GM21447 (cell line): Measurements from ENCODE around the gene NPEPPS.
"Not testable (repeated sequence)": the region's sequence is repeated elsewhere in the genome, so short reads cannot be mapped to it uniquely, and the experiment has no call there.

Source experiments
- ATAC-seq: cut with Tn5 transposase; IDR thresholded peaks from one replicate; pipeline ENCODE4 v1.9.1; 2021; ENCODE audit not compliant: unreplicated experiment

Gene NPEPPS

DNA sequence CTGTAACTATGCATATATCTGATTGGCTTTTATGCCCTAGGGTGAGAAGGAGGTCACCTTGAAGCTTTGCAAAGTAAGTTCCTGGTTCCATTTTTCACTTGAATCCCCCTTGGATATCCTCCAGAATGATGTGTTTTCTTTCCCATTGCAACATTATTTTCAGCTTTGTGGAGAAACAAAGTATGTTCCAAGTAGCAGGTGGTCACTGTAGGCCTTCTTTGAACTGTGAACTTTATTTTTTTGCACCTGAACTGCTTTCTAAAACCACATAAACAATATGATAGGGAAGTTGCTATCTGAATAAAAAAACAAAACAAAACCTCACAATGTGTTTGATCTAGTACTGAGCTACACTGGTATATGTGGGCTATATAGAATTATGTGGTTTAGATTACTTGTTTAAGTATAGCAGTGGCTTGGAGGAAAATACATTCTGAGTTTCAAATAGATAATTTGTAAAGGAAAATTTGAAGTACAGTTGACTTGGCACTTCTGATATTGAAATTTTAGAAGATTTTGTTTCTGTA, 29.7 kb downstream of the NPEPPS start:
- not testable (repeated sequence) for ATAC-seq

DNA sequence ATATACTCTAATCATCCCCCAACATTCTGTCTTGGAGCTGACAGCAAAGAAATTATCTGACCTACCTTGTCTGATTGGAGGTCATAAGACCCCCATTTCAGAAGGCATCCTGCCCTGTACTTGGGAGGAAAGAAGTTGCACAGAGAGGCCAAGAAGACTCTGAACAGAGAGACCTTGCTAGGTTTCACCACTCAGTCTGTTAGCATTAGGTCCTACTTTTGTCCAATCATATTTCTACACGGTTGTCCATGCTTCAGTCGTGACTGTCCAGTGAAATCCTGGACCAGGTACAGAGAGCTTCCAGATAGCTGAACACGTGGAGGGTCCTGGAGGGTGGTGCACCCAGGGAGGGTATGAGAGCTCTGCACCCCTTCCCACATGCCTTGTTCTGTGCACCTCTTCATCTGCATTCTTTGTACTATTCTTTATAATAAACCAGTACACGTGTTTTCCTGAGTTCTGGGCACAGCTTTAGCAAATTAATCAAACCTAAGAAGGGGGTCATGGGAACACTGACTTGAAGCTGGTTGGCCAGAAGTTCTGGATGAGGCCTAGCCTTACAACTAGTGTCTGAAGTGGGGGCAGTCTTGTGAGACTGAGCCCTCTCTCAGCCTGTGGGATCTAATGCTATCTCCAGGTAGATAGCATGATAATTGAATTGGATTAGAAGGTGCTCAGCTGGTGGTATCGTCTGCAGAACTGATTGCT, 30.9 kb downstream of the NPEPPS start:
- ATAC-seq: not testable (repeated sequence)

DNA sequence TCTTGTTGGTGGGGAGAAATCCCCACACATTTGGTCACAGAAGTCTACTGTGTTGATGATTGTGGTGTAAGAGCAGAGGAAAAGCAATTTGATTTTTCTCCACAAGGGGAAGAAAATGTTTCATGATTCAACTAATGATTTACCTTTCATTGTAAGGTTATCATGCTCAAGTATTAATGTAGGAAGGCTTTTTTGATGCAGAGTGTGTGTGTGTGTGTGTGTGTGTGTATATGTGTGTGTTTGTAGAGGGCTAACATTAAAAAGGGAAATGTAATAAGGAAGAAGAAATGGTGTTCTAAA, 31.4 kb downstream of the NPEPPS start:
- not testable (repeated sequence) for ATAC-seq

DNA sequence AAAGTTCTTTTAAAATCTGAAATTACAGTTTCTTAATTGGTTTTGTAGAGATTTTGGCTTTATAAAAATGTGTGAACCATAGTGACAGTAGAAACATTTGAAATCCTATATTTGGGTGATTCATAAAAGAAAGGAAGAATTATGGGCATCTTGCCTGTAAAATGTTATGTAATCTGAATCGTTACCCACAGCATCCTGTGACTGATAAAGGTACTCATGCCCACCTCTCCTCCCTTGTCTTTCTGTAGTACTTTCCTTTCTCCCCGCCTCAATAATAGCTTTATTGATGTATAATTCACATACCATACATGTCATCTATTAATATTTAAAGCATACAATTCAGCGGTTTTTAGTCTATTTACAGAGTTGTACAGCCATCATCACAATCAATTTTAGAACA, 36.4 kb downstream of the NPEPPS start:
- not testable (repeated sequence) for ATAC-seq

DNA sequence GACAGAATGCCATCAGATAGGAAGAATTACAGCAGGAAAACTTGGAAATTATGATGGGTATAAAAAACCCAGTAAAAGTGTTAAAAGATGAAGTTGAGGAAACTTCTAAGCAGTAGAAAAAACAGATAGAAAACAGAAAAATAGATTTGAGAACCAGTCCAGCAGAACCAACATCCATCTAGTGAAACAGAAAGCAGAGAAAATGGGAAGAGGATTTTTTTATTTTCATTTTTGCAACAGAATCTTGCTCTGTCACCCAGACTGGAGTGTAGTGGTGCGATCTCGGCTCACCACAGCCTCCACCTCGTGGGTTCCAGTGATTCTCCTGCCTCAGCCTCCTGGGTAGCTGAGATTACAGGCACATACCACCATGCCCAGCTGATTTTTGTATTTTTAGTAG, 41.7 kb downstream of the NPEPPS start:
- not testable (repeated sequence) for ATAC-seq

DNA sequence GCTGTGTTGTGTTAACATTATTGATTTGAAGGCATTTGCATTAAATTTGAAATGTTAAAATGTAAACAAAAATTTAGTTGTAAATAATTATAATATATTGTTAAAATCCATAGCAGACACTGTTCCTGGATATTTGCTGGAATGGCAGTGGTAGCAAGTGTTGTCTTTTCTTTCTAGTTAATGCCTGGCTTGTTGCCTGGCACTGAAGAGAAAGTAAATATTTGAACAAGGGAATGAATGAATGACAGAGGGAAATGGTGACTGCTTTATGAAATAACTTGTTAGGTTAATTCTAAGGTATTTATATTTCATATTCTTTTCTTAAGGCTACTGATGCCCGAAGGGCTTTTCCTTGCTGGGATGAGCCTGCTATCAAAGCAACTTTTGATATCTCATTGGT, 51.5 kb downstream of the NPEPPS start:
- not testable (repeated sequence) for ATAC-seq

DNA sequence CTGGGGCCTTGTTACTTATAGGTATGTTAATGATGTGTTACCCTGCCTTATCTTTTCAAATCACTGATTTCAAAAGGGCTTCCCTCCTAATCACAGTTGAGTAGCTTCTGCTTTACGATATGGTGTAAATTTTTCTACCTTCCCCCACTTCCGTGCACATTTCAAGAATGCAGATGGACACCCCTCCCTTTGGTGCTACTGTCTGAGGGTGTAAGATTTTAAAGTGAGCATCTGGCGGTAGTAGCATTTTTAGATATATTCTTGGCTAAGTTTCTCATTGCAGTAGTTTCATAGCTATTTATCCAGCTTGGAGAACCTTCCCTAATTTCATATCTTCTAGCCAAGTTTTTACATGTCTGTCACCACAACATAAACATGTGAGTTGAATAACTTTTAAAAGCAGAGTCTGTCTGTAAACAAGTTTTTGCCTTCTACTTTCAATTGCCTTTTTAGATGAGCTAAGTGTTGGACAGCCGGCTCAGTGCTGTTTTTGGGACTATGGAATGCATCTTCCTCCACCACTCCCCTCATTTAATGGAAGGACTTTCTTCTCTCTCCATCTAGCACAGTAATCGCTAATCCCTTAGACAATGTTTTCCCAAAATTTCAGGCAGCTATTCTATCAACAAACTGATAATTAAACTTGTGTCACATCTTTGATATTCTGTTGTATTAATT, 55.6 kb downstream of the NPEPPS start:
- ATAC-seq: not testable (repeated sequence)

DNA sequence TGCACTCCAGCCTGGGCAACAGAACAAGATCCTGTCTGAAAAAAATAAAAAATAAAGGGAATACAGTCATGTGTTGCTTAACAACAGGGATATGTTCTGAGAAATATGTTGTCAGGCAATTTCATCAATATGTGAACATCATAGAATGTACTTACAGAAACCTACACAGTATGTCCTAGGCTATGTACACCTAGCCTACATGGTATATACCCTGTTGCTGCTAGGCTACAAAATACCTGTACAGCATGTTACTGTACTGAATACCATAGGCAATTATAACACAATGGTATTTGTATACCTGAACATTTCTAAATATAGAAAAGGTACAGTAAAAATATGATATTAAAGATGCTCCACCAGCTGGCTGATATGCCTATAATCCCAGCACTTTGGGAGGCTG, 62.6 kb downstream of the NPEPPS start:
- not testable (repeated sequence) for ATAC-seq

DNA sequence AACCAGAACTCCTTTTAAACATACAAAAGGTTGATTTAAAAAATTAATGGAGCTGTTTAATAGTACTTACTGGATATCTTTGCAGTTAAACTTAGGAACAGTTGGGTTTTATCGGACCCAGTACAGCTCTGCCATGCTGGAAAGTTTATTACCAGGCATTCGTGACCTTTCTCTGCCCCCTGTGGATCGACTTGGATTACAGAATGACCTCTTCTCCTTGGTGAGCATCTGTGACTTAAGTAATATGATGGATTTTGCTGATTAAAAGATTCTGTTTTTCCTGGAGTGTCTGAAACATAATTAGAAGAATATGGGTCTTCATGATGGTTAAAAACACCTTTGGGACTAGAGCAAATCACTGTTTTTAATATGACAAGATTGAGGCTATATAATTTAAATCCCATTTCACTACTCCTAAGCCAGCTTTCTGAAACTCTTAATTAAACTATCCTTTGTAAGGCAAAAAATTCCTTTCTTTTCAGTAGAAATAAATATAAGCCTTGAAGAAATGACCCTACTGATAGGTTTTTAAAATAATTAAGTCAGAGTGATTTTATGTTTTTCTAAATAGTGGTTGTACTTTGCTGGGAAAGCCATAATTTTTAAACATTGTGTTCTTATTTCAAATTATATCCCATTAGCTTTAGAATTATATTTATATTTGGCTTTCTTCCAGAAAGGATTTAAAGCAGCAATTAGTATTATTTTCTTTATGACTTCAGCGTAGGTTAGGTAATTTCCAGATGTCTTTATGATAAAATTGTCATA, 73.1 kb downstream of the NPEPPS start:
- no peak for ATAC-seq

DNA sequence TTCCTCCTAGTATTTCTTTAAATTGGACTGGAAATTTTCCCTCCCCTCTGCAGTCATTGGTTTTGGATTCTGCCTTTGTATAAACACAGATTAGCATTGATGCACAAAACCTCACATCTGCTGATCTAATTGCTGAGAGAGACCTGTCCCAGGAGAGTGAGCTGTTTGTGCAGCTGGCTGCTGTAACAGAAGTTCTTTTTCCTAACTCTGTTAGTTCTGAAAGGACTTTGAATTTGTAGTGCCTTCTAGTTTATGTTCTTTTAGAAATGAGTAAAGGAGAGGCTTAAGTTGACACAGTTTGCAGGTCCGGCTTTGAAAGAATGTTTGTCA, 73.7 kb downstream of the NPEPPS start:
- no peak for ATAC-seq

DNA sequence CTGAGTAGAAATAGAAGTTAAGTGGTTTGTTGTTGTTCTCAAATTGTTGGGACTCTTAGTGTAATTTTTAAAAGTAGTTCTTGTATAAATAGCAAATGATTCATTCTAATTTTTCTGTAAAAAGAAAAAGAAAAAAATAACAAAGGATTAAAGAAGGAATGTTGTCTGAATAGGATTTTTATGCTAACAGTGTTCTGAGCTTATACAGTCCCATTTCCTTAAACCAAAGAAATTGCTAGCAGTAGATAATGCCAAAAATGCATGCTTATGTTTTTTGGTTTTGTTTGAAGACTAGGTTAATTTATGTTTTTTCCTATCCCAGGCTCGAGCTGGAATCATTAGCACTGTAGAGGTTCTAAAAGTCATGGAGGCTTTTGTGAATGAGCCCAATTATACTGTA, 74.1 kb downstream of the NPEPPS start:
- no peak for ATAC-seq

DNA sequence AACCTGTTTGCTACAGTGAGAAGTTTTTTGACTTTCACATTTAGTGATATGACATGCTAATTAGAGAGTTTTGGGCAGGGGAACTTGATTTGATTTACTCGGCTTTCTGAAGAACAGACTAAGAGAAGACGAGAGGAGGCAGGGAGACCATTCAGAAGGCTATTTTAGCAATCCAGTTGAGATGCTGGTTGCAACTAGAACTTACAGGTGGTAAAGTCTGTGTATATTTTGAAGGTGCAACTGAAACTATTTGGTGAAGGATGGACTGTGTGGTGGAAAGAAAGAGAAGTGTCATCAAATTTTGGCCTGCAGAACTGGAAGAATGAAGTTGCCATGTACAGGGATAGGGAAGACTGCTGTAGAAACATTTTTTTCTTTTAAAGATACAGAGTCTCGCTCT, 76.6 kb downstream of the NPEPPS start:
- ATAC-seq: no peak

DNA sequence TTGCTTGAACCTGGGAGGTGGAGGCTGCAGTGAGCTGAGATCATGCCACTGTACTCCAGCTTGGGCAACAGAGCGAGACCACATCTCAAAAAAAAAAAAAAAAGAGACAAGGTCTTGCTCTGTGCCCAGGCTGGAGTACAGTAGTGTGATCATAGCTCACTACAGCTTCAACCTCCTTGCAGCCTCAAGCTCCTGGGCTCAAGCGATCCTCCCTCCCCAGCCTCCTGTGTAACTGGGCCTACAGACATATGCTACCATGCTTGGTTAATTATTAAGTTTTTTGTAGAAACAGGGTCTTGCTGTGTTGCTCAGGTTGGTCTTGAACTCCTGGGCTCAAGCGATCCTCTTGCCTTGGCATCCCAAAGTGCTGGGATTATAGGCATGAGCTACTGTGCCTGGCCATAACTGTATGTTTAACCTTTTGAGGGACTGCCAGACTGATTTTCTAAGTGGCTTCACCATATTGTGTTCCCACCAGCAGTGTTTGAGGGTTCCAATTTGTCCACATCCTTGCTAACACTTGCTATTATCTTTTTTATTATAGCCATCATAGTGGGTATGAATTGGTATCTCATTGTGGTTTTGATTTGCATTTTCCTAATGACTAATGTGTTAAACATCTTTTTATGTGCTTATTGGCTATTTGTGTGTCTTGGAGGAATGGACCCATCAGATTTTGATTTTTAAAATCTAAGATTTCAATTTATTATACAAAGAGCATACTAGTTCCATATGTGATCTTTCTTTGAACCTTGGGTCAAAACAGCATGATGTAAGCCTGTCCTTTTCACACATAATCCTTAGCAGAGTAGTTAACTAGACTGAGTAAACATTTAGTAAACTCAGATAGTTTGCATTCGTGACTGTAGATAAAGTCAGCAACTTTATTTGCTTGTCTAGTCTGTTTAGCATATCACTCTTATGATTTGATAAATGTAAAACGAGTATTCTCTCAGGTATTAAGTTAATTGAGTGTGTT, 80.8 kb downstream of the NPEPPS start:
- no peak for ATAC-seq

DNA sequence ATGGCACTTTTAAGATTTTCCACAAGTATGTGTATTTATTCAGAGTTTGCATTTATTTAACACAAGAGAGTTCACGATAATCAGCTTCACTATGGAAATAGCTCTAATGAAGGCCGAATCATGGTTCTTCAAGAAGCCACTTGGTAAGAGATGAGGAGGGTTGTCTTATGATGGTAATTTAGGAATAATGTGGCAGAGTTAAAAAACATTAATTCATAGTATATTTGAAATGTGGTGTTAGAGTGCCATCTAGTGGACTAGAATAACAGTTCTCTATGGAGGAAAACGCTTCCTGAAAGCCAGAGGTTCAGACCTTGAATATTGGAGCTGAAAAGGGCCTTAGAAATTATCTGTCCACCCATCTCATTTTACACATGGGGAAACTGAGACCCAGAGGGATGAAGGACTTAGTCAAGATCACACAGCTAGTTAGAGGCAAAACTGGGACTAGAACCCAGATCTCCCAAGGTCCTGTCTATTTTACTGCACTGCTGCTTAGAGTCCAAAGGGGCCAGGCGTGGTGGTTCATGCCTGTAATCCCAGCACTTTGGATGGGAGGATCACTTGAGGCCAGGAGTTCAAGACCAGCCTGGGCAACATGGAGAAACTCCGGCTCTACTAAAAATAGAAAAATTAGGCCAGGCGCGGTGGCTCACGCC, 85.0 kb downstream of the NPEPPS start:
- ATAC-seq: no peak

DNA sequence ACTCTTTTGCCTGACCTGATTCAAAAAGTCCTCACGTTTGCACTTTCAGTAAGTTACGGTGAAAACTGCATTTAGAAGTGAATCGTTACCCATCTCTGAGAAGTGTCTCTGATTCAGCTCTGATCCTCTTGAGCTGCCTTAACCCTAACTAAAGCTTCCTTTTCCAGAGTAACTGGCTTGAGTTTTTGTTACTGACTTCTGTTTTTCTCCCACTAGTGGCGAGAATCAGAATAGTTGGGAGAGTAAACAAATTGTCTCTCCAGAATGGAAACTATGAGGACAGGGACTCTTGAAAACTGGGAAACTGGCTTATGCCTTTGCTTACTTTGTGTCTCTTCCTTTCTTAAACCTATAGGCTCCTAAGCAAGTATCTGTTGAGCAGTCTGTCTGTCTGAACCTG, 87.5 kb downstream of the NPEPPS start:
- ATAC-seq: no peak

DNA sequence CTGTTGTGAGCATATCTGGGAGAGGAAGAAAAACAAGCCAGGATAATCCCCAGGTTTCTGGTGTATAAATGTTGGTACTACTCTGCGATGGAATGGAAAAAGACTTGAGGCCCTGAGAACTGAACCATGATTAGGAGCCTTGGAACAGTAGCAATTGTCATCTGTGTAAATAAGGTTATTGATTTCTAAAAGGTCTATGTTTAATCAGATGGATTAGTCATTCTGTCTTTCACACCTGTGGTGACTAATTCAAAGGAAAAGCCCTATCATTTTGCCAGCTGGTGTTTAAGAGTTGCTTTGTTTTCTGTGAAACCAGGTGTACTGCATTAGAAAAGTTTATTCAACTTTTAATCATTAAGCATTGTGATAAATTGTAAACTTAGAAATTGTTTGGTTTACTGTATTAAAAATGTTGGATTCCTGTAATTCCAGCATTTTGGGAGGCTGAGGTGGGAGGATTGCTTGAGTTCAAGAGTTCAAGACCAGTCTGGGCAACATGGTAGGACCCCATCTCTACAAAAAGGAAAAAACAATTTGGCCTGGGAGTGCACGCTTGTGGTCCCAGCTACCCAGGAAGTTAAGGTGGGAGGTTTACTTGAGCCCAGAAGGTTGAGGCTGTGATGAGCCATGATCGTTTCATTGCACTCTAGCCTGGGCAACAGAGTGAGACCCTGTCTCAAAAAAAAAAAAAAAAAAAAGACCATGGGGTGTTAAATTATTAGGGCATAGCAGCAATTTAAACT, 89.8 kb downstream of the NPEPPS start:
- ATAC-seq: no peak

DNA sequence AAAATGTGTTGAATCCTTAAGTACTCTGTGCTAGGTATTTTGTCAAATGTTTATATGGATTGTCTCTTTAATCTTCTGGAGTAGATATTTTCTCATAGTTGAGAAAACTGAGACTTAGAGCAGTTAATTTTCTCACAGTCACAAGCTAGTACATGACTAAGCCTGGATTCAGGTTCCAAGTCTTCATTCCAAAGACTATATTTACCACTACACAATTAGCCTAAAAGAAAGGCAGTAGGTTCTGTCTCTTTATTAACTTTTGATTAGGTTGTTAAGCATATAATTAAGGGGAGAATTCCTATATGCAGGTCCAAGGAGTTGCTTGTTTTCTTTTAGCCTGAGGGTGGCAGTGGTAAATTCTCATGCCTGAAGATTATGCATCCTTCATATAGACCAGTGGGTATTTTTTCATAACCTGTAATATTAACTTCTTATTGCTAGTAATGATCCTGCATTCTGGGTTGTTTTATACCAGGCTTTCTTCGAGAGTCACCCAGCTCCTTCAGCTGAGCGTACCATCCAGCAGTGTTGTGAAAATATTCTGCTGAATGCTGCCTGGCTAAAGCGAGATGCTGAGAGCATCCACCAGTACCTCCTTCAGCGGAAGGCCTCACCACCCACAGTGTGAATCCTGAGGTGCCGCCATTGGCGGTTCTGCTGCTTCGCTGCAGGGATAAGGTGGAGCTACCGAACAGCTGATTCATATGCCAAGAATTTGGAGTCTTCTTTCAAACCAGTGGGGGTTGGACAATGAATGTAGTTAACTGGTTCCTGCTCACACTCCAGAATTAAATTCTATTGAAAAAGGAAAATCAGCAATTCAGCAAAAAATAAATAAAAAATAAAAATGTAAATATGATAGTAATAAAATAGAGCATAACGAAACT, 90.6 kb downstream of the NPEPPS start:
- ATAC-seq: no peak

DNA sequence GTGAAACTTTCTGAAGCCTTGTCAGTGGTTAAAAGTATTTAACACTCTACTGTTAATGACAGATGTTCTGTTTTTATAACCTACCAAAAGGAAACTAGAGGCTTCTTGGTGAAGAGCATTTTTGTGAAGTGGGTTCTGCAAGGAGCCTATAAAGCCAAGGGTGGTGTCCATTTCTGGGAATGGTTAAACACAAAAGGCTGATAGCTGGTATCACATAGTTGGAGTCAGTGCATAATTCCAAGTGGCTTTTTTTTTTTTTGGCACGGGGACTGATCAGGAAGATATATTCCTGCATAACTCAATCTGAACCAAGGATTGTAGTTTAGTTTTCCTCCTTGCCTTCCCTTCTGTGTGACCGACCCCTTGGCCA, 91.3 kb downstream of the NPEPPS start:
- ATAC-seq: no peak

DNA sequence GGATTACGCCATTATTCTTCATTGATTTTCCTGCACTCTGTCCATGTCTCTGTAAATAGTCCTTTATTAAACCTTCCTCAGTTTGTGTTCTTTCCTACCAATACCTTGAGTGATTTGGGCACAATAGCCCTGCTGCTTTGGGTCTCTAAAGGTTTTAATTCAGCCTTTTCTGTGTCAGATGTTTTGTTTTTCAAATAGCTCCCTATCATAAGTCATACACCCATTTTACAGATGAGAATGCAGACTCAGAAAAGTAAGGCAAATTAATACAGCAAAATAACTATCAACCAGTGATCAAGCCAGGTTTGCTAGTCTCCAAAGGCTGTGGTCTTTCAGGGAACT, 93.8 kb downstream of the NPEPPS start:
- ATAC-seq: no peak
